Chondrocyte (in vitro differentiated cells): ENCODE measurements around the gene TCERG1L. TPM values are rescaled to one million over a fixed set of nuclear protein-coding genes. Genes with fewer than 3 reads are reported as not detected.

Experiments
- DNase-seq: peaks from one replicate; pipeline ENCODE4 v3.0.0; 2021; ENCODE audit warnings: mixed read lengths, low spot score
- H3K27ac Mint-ChIP-seq: one replicate; pipeline ENCODE4 v1.8.0; 2021; ENCODE audit warnings: mild to moderate bottlenecking, moderate library complexity, mixed read lengths; ENCODE audit not compliant: unreplicated experiment
- H3K27me3 Mint-ChIP-seq: 2 replicates; pipeline ENCODE4 v1.8.0; 2021; ENCODE audit warnings: low read depth, mixed read lengths
- H3K36me3 Mint-ChIP-seq: 2 replicates; pipeline ENCODE4 v1.8.0; 2021; ENCODE audit warnings: low read depth, mixed read lengths
- H3K4me1 Mint-ChIP-seq: 2 replicates; pipeline ENCODE4 v1.8.0; 2021; ENCODE audit warnings: low read depth, mild to moderate bottlenecking, mixed read lengths
- H3K4me3 Mint-ChIP-seq: one replicate; pipeline ENCODE4 v1.8.0; 2021; ENCODE audit warnings: mild to moderate bottlenecking, moderate library complexity, mixed read lengths; ENCODE audit not compliant: unreplicated experiment
- H3K9me3 Mint-ChIP-seq: 2 replicates; pipeline ENCODE4 v1.8.0; 2021; ENCODE audit warnings: low read depth, mixed read lengths
- total RNA-seq: library from RNA; stranded (reverse); gene quantifications from 3 replicates; pipeline ENCODE4 v1.2.1, GENCODE V29; 2021
- TF ChIP-seq, protein P1 (sequence below): fragments of 200-600 bp; sonication (generic); IDR thresholded peaks from 2 replicates; pipeline ENCODE4 v1.5.0; 2021; ENCODE audit warnings: antibody characterized with exemption, mild to moderate bottlenecking, moderate library complexity

The TCERG1L gene
- total RNA-seq, 1 donor from 2014 or later, result not detected

DNA sequence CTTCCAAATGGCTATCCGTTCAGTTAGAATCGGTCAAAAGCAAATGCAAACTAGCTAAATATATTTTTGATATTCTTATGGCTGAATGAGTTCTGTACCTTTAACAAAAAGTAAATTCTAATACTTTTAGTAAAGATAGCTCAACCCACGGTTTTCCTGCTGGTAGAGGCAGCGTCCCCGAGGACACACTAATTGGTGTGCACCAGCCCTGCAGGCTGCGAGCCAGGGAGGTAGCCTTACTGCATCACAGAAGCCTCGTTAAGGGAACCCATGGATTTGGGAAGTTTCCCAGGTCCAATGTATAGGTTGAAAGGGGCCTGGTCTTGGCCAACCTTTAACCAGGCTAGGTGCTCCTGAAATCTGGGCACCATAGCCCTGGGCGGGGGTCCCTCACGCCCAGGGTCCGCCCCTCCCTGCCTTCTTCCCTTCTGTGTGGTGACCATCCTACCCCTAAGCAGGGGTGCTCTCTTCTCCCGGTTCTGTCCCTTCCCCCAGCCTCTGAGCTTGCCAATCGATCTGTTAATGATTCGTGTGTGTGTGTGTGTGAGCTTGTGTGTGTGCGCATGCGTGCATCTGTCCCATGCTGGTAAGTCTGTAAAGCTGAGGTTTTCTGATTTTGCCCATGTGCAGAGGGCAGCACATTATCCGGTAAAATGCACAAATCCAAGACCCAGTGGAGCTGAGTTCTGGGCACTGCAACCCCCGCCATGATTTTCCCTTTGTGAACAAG lies 191.7 kb downstream of the TCERG1L start:
- Mint-ChIP-seq H3K27me3 (no peaks in the 10 kb centered on the region), H3K27ac (no peak overlapping the region), H3K9me3 (peaks cover 19% of the 10 kb centered on the region), H3K4me3 (no peak overlapping the region), H3K4me1 (no peaks in the 10 kb centered on the region), H3K36me3 (no peaks in the 10 kb centered on the region)
- no peak for DNase-seq
- TF ChIP-seq, protein P1, sequence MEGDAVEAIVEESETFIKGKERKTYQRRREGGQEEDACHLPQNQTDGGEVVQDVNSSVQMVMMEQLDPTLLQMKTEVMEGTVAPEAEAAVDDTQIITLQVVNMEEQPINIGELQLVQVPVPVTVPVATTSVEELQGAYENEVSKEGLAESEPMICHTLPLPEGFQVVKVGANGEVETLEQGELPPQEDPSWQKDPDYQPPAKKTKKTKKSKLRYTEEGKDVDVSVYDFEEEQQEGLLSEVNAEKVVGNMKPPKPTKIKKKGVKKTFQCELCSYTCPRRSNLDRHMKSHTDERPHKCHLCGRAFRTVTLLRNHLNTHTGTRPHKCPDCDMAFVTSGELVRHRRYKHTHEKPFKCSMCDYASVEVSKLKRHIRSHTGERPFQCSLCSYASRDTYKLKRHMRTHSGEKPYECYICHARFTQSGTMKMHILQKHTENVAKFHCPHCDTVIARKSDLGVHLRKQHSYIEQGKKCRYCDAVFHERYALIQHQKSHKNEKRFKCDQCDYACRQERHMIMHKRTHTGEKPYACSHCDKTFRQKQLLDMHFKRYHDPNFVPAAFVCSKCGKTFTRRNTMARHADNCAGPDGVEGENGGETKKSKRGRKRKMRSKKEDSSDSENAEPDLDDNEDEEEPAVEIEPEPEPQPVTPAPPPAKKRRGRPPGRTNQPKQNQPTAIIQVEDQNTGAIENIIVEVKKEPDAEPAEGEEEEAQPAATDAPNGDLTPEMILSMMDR, result no peak

DNA sequence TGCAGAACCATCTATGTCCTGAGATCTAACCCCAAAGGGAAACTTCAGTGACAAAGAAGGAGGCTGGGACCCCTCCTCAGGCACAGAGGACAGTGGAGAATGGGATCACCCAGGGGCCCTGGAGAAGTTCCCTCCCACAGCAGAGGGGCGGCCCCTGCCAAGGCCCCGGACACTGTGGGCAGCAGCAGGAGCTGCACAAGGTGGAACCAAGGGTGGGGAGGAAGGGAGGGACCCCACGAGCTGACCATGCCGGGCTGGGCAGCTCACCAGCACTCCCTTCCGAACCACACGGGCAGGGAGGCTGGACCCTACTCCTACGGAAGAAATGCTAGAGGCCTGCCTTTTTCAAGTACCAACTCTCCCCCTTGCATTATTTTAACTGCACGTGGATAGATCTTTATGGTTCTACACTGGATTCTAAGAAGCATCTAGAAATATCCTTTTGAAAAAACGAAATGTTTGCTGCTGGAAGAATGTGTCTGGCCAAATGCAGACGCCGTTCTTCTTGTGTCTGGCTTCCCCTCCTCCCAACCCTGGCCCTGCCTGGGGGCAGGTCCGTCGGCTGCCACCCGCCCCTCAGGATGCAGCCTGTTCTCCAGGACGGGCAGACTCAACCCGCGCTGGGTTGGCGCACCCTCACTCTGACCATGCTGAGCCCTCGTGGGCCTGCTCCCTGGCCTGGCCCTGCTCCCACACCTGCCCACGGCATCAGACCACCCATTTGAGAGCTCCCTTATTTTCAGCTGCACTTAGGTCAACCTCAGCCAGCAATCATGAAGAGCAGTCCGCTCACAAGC lies 193.9 kb downstream of the TCERG1L start:
- Mint-ChIP-seq H3K27ac (no peak overlapping the region), H3K27me3 (no peaks in the 10 kb centered on the region), H3K4me3 (no peak overlapping the region), H3K36me3 (no peaks in the 10 kb centered on the region), H3K9me3 (peaks cover 16% of the 10 kb centered on the region), H3K4me1 (no peaks in the 10 kb centered on the region)
- peak; percentile 79 for DNase-seq
- TF ChIP-seq, protein P1, result no peak

DNA sequence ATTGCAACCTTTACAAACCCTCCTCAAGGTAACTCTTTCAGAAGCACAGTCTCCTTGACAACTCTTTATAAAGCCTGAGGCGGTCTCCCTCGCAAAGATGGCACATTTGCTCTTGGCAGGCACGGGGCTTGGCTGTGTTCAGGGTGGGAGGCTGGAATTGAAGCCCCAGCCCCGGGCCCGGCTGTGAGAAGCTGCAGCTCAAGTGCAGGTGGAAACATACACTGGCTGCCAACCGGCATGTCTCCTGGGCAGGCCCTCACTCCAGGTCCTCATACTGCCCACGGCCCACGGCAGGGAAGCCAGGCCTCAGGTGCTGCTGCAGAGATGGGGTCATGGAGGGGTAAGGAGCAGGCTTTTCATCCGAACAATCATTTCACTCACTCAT lies 194.5 kb downstream of the TCERG1L start:
- Mint-ChIP-seq H3K4me1 (no peaks in the 10 kb centered on the region), H3K36me3 (no peaks in the 10 kb centered on the region), H3K27me3 (no peaks in the 10 kb centered on the region), H3K4me3 (no peak overlapping the region), H3K27ac (no peak overlapping the region), H3K9me3 (peaks cover 13% of the 10 kb centered on the region)
- DNase-seq, result peak; percentile 85
- TF ChIP-seq, protein P1, result no peak

DNA sequence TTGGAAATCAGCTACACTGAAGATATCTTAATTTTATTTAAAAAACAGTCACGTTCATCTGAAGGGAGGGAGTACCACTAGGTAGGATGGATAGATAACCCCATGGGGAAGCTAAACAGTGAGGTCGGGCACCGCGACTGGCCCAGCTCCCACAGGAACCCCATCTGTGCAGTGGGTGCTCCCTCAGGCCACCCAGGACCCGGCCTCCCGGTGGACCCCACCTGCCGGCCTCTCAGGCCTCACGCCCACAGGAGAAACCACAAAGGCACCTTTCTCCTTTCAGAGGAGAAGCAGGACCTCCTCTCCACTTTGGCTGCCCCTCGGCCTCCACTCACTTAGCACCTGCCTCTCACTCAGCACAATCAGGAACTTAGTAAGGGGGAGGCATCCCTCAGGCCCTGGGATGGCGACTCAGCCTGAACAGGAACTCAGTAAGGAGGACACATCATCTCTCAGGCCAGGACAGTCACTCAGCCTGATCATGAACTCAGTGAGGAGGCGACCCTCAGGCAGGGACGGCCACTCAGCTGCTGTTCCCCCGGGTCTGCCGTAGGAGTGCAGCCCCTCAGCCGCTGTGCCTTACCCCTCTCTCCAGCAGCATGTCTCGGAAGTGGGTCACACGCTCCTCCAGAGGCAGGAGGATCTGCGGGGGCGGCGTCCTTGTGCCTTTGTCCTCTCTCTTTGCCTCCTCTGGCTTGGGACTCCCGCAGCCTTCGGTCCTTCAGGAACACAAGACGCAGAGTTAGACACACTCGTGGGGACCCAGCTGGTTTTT lies 195.1 kb downstream of the TCERG1L start:
- H3K9me3 Mint-ChIP-seq, result peaks cover 16% of the 10 kb centered on the region
- DNase-seq, result peak; percentile 77
- H3K4me1 Mint-ChIP-seq, result no peaks in the 10 kb centered on the region

More for the DNA sequence above, 195.1 kb downstream of the TCERG1L start:
- Mint-ChIP-seq H3K4me3 (no peak overlapping the region), H3K27me3 (no peaks in the 10 kb centered on the region), H3K27ac (no peak overlapping the region), H3K36me3 (no peaks in the 10 kb centered on the region)
- TF ChIP-seq, protein P1, result no peak
